Neural cell (in vitro differentiated cells): ENCODE measurements around the gene BRF1. TPM values are rescaled to one million over a fixed set of nuclear protein-coding genes. Genes with fewer than 3 reads are reported as not detected.

Source experiments
- H2AFZ ChIP-seq: fragments of 200-600, 300-800 bp; sonication (generic), shearing (Covaris generic); 2 replicates; pipeline ENCODE4 v1.6.0; 2014; ENCODE audit warnings: low read depth, mild to moderate bottlenecking, antibody characterized with exemption, low read length, moderate library complexity
- H3F3A ChIP-seq: fragments of 200-600 bp; shearing (Covaris generic); 2 replicates; pipeline ENCODE4 v1.6.1; 2016; ENCODE audit warnings: mild to moderate bottlenecking, moderate library complexity, mixed read lengths, antibody characterized with exemption, low read length; ENCODE audit not compliant: insufficient read depth, poor library complexity, severe bottlenecking
- H3K27ac ChIP-seq: fragments of 200-600, 300-800 bp; sonication (generic), shearing (Covaris generic); 2 replicates; pipeline ENCODE4 v1.5.1; 2014; ENCODE audit warnings: mild to moderate bottlenecking, low read length, moderate library complexity
- H3K27me3 ChIP-seq: fragments of 300-800, 200-600 bp; sonication (generic), shearing (Covaris generic); 2 replicates; pipeline ENCODE4 v1.6.0; 2014; ENCODE audit warnings: mild to moderate bottlenecking, low read depth, low read length, moderate library complexity; ENCODE audit not compliant: insufficient read depth
- H3K36me3 ChIP-seq: fragments of 300-800, 200-600 bp; sonication (generic), shearing (Covaris generic); 2 replicates; pipeline ENCODE4 v1.5.1; 2014; ENCODE audit warnings: mild to moderate bottlenecking, antibody characterized with exemption, low read length, moderate library complexity; ENCODE audit not compliant: insufficient read depth
- H3K4me2 ChIP-seq: fragments of 300-800, 200-600 bp; sonication (generic), shearing (Covaris generic); 2 replicates; pipeline ENCODE4 v1.6.0; 2014; ENCODE audit warnings: mild to moderate bottlenecking, low read length
- H3K4me3 ChIP-seq: fragments of 300-800, 200-600 bp; sonication (generic), shearing (Covaris generic); 2 replicates; pipeline ENCODE4 v1.5.1; 2014; ENCODE audit warnings: mild to moderate bottlenecking, low read length, moderate library complexity
- H3K79me2 ChIP-seq: fragments of 200-600 bp; shearing (Covaris generic); replicated peaks from 2 replicates; pipeline ENCODE4 v1.6.0; 2014; ENCODE audit warnings: mild to moderate bottlenecking, low read length, moderate library complexity; ENCODE audit not compliant: insufficient read depth
- H3K9ac ChIP-seq: fragments of 300-800, 200-600 bp; sonication (generic), shearing (Covaris generic); 2 replicates; pipeline ENCODE4 v1.6.1; 2016; ENCODE audit warnings: mild to moderate bottlenecking, low read length, mixed read lengths
- H3K9me2 ChIP-seq: fragments of 200-600 bp; shearing (Covaris generic); 2 replicates; pipeline ENCODE4 v1.6.1; 2016; ENCODE audit warnings: mild to moderate bottlenecking, low read length, mixed read lengths; ENCODE audit not compliant: insufficient read depth
- H3K9me3 ChIP-seq: fragments of 200-600, 300-800 bp; sonication (generic), shearing (Covaris generic); 2 replicates; pipeline ENCODE4 v1.6.1; 2016; ENCODE audit warnings: mild to moderate bottlenecking, mixed run types, low read length, moderate library complexity, mixed read lengths
- H4K20me1 ChIP-seq: fragments of 200-600 bp; shearing (Covaris generic); 2 replicates; pipeline ENCODE4 v1.6.1; 2016; ENCODE audit warnings: mild to moderate bottlenecking, mixed run types; ENCODE audit not compliant: insufficient read depth
- CTCF ChIP-seq: fragments of 450-650 bp; IDR thresholded peaks from 2 replicates; pipeline ENCODE4 v1.5.1; 2014; ENCODE audit warnings: antibody characterized with exemption, mild to moderate bottlenecking, moderate library complexity; ENCODE audit not compliant: poor library complexity, severe bottlenecking
- EP300 ChIP-seq: fragments of 450-650 bp; conservative IDR thresholded peaks from 2 replicates; pipeline ENCODE4 v1.6.1; 2014; ENCODE audit warnings: antibody characterized with exemption, mild to moderate bottlenecking, moderate library complexity; ENCODE audit not compliant: poor library complexity, severe bottlenecking
- EZH2 ChIP-seq: fragments of 200-600, 300-800 bp; shearing (Covaris generic), sonication (generic); IDR thresholded peaks from 2 replicates; pipeline ENCODE4 v1.6.1; 2014; ENCODE audit warnings: antibody characterized with exemption, low read length, borderline replicate concordance, mild to moderate bottlenecking; ENCODE audit not compliant: insufficient read depth, poor library complexity, severe bottlenecking
- MXI1 ChIP-seq: fragments of 450-650 bp; conservative IDR thresholded peaks from 2 replicates; pipeline ENCODE4 v1.6.1; 2014; ENCODE audit warnings: antibody characterized with exemption, mild to moderate bottlenecking; ENCODE audit not compliant: poor library complexity, severe bottlenecking
- POLR2AphosphoS5 ChIP-seq: IDR thresholded peaks from 2 replicates; pipeline ENCODE4 v1.6.1; 2012
- RAD21 ChIP-seq: fragments of 450-650 bp; conservative IDR thresholded peaks from 2 replicates; pipeline ENCODE4 v1.6.1; 2014; ENCODE audit warnings: antibody characterized with exemption, mild to moderate bottlenecking, moderate library complexity
- SMC3 ChIP-seq: fragments of 450-650 bp; conservative IDR thresholded peaks from 2 replicates; pipeline ENCODE4 v1.6.1; 2014; ENCODE audit warnings: antibody characterized with exemption, mild to moderate bottlenecking, moderate library complexity; ENCODE audit not compliant: poor library complexity
- TAF1 ChIP-seq: IDR thresholded peaks from 2 replicates; pipeline ENCODE4 v1.6.1; 2012; ENCODE audit warnings: low read depth
- polyA plus RNA-seq: library from polyadenylated mRNA; depleted of rRNA; stranded (reverse); fragments of >200 nt; gene quantifications from 2 replicates; pipeline ENCODE4 v1.2.3, GENCODE V29; 2014
- TF ChIP-seq, protein P1 (sequence below): IDR thresholded peaks from 2 replicates; pipeline ENCODE4 v1.6.1; 2012; ENCODE audit warnings: borderline replicate concordance

The BRF1 gene
- polyA plus RNA-seq, 1 donor from 2014 or later: 69.4 TPM

DNA sequence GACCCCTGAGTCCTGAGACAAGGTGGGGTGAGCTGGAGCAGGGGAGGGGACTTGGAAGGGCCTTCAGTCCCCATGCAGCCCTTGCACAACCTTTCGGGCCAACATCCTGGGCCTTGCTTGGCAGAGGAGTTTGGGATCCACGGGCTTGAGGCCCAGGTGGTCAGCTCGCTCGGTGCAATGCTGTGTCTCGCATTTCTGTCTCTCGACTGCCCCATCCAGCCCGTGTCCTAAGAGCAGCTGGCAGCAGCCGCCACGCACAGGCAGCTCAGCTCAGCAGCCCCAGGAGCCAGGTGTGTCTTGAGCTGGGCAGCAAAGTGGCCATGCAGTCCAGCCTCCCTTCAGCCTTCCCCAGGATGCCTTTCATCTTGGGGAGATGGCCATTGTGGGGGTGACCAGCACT lies 24.5 kb upstream of the BRF1 start:
- peaks cover 22% of the 10 kb centered on the region for H4K20me1 ChIP-seq
- no peaks in the 10 kb centered on the region for H3K27me3 ChIP-seq
- TF ChIP-seq TAF1: no peak
- TF ChIP-seq EP300: no peak
- TF ChIP-seq POLR2AphosphoS5: no peak
- TF ChIP-seq MXI1: no peak
- no peak for TF ChIP-seq CTCF
- TF ChIP-seq, protein P1, sequence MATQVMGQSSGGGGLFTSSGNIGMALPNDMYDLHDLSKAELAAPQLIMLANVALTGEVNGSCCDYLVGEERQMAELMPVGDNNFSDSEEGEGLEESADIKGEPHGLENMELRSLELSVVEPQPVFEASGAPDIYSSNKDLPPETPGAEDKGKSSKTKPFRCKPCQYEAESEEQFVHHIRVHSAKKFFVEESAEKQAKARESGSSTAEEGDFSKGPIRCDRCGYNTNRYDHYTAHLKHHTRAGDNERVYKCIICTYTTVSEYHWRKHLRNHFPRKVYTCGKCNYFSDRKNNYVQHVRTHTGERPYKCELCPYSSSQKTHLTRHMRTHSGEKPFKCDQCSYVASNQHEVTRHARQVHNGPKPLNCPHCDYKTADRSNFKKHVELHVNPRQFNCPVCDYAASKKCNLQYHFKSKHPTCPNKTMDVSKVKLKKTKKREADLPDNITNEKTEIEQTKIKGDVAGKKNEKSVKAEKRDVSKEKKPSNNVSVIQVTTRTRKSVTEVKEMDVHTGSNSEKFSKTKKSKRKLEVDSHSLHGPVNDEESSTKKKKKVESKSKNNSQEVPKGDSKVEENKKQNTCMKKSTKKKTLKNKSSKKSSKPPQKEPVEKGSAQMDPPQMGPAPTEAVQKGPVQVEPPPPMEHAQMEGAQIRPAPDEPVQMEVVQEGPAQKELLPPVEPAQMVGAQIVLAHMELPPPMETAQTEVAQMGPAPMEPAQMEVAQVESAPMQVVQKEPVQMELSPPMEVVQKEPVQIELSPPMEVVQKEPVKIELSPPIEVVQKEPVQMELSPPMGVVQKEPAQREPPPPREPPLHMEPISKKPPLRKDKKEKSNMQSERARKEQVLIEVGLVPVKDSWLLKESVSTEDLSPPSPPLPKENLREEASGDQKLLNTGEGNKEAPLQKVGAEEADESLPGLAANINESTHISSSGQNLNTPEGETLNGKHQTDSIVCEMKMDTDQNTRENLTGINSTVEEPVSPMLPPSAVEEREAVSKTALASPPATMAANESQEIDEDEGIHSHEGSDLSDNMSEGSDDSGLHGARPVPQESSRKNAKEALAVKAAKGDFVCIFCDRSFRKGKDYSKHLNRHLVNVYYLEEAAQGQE: no peak
- TF ChIP-seq SMC3: no peak
- TF ChIP-seq EZH2: no peak
- no peak overlapping the region for H3K4me2 ChIP-seq
- H3K36me3 ChIP-seq: peaks cover 6% of the 10 kb centered on the region
- no peaks in the 10 kb centered on the region for H3F3A ChIP-seq
- H3K9me3 ChIP-seq: no peaks in the 10 kb centered on the region
- H3K9ac ChIP-seq: no peak overlapping the region
- no peak overlapping the region for H3K27ac ChIP-seq
- no peak overlapping the region for H2AFZ ChIP-seq
- no peaks in the 10 kb centered on the region for H3K9me2 ChIP-seq
- H3K79me2 ChIP-seq: peaks cover 61% of the 10 kb centered on the region
- H3K4me3 ChIP-seq: no peak overlapping the region

- Histone ChIP-seq H3K9me3 (no peaks in the 10 kb centered on the region), H3K27ac (no peak overlapping the region), H3K79me2 (peaks cover 61% of the 10 kb centered on the region), H3K9me2 (no peaks in the 10 kb centered on the region), H4K20me1 (peaks cover 22% of the 10 kb centered on the region), H3F3A (no peaks in the 10 kb centered on the region), H3K27me3 (no peaks in the 10 kb centered on the region), H3K4me2 (no peak overlapping the region), H3K4me3 (no peak overlapping the region), H3K9ac (no peak overlapping the region), H2AFZ (no peak overlapping the region), H3K36me3 (peaks cover 6% of the 10 kb centered on the region)
- no peak for TF ChIP-seq EP300
- TF ChIP-seq EZH2: no peak
- TF ChIP-seq CTCF: no peak
- no peak for TF ChIP-seq MXI1
- TF ChIP-seq POLR2AphosphoS5: no peak
- no peak for TF ChIP-seq SMC3
- no peak for TF ChIP-seq RAD21
- TF ChIP-seq, protein P1: no peak
- TF ChIP-seq TAF1: no peak
These were observed 24.1 kb upstream of the BRF1 start for GRCh38 chr14:105324871-105325270.
